Type B pancreatic cell (in vitro differentiated cells): ENCODE data around the gene TPM2. TPM values are rescaled to one million over a fixed set of nuclear protein-coding genes. Genes with fewer than 3 reads are reported as not detected.

Experiments
- DNase-seq: peaks from one replicate; pipeline ENCODE4 v3.0.0; 2021; ENCODE audit warnings: mixed read lengths; ENCODE audit not compliant: unreplicated experiment; ENCODE audit errors: extremely low spot score
- H3K27ac Mint-ChIP-seq: 2 replicates; pipeline ENCODE4 v1.8.0; 2021; ENCODE audit warnings: mild to moderate bottlenecking, mixed read lengths
- H3K27me3 Mint-ChIP-seq: 2 replicates; pipeline ENCODE4 v1.8.0; 2021; ENCODE audit warnings: mixed read lengths
- H3K36me3 Mint-ChIP-seq: 2 replicates; pipeline ENCODE4 v1.8.0; 2021; ENCODE audit warnings: mixed read lengths
- H3K4me1 Mint-ChIP-seq: one replicate; pipeline ENCODE4 v1.8.0; 2021; ENCODE audit warnings: mixed read lengths; ENCODE audit not compliant: unreplicated experiment
- H3K4me3 Mint-ChIP-seq: 2 replicates; pipeline ENCODE4 v1.8.0; 2021; ENCODE audit warnings: mild to moderate bottlenecking, mixed read lengths
- H3K9me3 Mint-ChIP-seq: 2 replicates; pipeline ENCODE4 v1.8.0; 2021; ENCODE audit warnings: mixed read lengths
- total RNA-seq: library from RNA; stranded (reverse); gene quantifications from 2 replicates; pipeline ENCODE4 v1.2.1, GENCODE V29; 2021; ENCODE audit warnings: low replicate concordance
- TF ChIP-seq, protein P1 (sequence below): fragments of 200-600 bp; sonication (generic); conservative IDR thresholded peaks from 2 replicates; pipeline ENCODE4 v1.5.0; 2021; ENCODE audit warnings: antibody characterized with exemption, mild to moderate bottlenecking

The TPM2 gene
- total RNA-seq, 1 donor from 2014 or later = 241 TPM

DNA sequence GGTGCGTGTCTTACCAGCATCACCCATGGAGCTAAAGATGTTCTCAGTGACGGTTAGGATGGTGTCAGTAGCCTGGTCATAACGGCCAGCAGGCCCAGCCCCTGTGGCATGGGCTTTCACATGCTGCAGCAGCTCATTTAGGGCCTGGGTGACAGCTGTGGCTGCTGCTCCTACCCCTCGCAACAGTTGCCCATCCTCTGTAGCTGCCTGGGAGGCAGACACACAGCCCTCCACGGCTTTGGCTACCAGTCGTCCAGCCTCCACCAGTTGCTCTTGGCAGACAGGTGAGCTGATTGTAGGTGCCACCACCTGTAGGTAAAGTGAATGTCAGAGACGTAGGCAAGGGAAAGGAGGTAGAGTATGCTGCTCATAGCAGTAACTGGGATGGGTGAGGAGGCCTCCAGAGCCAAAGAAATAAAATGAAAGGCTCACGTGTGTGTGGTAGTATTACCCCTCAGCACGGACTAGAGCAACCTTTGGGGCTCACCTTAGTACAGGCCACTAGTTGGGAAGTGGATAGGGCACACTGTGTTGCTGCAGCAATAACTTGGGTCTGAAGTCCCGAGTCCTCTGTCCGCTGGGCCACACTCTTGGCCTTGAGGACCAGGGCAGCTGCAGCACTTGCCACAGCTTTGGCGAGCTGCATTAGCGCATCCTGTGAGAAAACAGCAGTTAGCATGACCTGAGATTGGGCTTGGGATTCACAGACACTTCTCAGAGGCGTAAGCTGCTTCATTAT is 27.6 kb upstream of the TPM2 start:
- TF ChIP-seq, protein P1, sequence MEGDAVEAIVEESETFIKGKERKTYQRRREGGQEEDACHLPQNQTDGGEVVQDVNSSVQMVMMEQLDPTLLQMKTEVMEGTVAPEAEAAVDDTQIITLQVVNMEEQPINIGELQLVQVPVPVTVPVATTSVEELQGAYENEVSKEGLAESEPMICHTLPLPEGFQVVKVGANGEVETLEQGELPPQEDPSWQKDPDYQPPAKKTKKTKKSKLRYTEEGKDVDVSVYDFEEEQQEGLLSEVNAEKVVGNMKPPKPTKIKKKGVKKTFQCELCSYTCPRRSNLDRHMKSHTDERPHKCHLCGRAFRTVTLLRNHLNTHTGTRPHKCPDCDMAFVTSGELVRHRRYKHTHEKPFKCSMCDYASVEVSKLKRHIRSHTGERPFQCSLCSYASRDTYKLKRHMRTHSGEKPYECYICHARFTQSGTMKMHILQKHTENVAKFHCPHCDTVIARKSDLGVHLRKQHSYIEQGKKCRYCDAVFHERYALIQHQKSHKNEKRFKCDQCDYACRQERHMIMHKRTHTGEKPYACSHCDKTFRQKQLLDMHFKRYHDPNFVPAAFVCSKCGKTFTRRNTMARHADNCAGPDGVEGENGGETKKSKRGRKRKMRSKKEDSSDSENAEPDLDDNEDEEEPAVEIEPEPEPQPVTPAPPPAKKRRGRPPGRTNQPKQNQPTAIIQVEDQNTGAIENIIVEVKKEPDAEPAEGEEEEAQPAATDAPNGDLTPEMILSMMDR = no peak
- DNase-seq = no peak
- Mint-ChIP-seq H3K9me3 (no peaks in the 10 kb centered on the region), H3K27me3 (no peaks in the 10 kb centered on the region), H3K4me3 (no peak overlapping the region), H3K4me1 (no peaks in the 10 kb centered on the region), H3K36me3 (peaks cover 44% of the 10 kb centered on the region), H3K27ac (no peak overlapping the region)

DNA sequence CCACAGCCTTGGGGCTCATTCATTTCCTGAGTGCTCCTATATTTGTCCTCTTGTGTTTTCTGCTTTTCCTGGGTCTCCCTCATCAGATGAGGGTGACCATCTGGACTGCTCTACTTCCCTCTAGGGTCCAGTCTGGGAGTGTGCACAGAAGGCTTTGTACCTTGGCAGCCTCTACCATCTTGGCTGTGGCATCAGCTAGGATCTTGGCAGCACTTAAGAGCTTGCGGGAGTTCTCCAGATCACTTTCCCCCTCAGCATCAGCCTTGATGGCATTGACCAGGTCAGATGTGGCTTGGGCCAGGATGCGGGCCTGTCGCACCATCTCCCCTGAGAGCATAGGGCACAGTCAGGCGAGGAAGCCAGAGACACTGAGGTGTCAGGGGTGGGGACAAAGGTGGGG is 26.5 kb upstream of the TPM2 start:
- TF ChIP-seq, protein P1 = no peak
- H3K4me1 Mint-ChIP-seq = no peaks in the 10 kb centered on the region
- no peaks in the 10 kb centered on the region for H3K9me3 Mint-ChIP-seq
- H3K27me3 Mint-ChIP-seq = no peaks in the 10 kb centered on the region
- H3K27ac Mint-ChIP-seq = no peak overlapping the region
- peaks cover 33% of the 10 kb centered on the region for H3K36me3 Mint-ChIP-seq
- DNase-seq = no peak
- no peak overlapping the region for H3K4me3 Mint-ChIP-seq

DNA sequence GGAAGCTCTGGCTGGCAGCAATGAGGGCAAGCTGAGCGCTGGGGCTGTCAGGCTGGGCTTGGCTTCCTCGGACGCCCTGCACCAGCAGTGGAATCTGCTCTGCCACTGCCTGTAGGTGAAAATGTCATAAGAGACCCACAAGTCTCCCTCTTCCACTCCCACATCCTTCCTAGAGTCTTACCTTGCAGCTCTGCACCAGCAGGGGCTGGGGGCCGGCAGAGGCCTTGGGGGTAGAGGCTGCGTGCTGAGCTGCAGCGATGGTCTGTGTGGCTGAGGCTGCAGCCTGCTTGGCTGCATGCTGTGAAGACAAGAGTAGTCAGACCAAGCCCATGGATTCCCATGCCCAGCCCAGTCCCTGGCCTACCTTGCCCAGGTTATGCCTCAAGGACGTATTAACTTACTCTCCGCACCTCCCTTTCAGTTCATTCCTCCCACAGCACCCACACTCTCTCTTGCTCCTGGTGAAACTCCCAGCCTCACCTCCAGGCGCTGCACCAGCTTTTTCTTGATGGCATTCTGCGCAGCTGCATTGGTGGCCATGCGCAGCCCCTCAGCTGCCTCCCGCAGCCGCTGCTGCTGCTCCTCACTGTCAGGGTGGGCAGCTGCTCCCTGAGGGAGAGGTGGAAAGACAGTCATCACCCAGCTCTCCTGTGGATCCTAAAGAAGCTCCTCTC is 25.0 kb upstream of the TPM2 start:
- Mint-ChIP-seq H3K36me3 (peaks cover 39% of the 10 kb centered on the region), H3K4me3 (no peak overlapping the region), H3K4me1 (no peaks in the 10 kb centered on the region), H3K27ac (no peak overlapping the region), H3K9me3 (no peaks in the 10 kb centered on the region), H3K27me3 (no peaks in the 10 kb centered on the region)
- TF ChIP-seq, protein P1 = no peak
- DNase-seq = no peak

DNA sequence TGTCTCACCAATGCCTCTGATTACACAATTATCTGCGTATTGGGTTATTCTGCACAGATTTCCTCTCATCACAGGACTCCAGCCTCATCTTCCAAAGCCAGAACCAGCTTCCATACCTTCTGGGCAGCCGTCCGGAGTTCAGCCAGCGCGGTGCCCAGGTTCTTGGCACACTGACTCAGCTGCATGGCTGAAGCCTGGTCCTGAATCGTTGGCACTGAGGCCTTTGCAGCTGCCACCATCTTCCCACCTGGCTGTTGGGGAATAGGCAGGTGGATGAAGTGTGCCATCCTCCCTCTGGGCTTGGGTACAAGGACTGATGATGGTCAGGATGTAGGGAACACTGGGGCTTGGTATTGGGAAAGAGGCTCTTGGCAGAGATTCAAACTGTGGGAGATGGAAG is 24.4 kb upstream of the TPM2 start:
- Mint-ChIP-seq H3K4me1 (no peaks in the 10 kb centered on the region), H3K4me3 (no peak overlapping the region), H3K27ac (no peak overlapping the region), H3K27me3 (no peaks in the 10 kb centered on the region), H3K9me3 (no peaks in the 10 kb centered on the region), H3K36me3 (peaks cover 36% of the 10 kb centered on the region)
- TF ChIP-seq, protein P1 = no peak
- DNase-seq = no peak

DNA sequence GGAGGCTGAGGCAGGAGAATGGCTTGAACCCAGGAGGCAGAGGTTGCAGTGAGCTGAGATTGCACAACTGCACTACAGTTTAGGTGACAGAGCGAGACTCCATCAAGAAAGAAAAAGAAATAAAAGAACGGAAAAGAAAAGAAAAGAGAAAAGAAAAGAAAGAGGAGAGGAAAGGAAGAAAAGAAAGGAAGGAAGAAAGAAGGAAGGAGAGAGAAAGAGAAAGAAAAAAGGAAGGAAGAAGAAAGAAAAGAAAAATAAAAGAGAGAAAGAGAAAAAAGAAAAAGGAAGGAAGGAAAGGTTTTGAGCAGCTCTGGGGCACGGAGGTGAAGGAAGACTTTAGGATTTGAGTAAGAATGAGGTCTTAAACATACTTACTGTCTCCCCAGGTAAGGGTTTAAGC is 23.9 kb upstream of the TPM2 start:
- TF ChIP-seq, protein P1 = no peak
- Mint-ChIP-seq H3K9me3 (no peaks in the 10 kb centered on the region), H3K4me3 (no peak overlapping the region), H3K4me1 (no peaks in the 10 kb centered on the region), H3K27ac (no peak overlapping the region), H3K36me3 (peaks cover 39% of the 10 kb centered on the region), H3K27me3 (no peaks in the 10 kb centered on the region)
- DNase-seq = no peak
